IPS-18c (cell line): ENCODE data around the gene ZNF121.
A peak's percentile ranks its signal among the peaks of the same experiment; 100 is the strongest.
"Not testable (repeated sequence)": the region's sequence is repeated elsewhere in the genome, so short reads cannot be mapped to it uniquely, and the experiment has no call there.

Experiments
- H3K4me3 ChIP-seq: 2 replicates; pipeline ENCODE4 v1.7.0; 2013; ENCODE audit warnings: low read depth, mild to moderate bottlenecking, low read length, moderate library complexity; ENCODE audit not compliant: insufficient read depth
- H3K9me3 ChIP-seq: one replicate; pipeline ENCODE4 v1.6.1; 2013; ENCODE audit warnings: mild to moderate bottlenecking, low read length, moderate library complexity; ENCODE audit not compliant: control insufficient read depth, insufficient read depth

Gene ZNF121

GRCh38 chr19:9547870-9548269 lies 36.4 kb downstream of the ZNF121 start:
- peaks cover 16% of the 10 kb centered on the region for H3K9me3 ChIP-seq
- no peak overlapping the region for H3K4me3 ChIP-seq

- H3K4me3 ChIP-seq, H3K9me3 ChIP-seq: not testable (repeated sequence)
Measured at GRCh38 chr19:9541281-9541680, 43.0 kb downstream of the ZNF121 start.

GRCh38 chr19:9539921-9540320 lies 44.4 kb downstream of the ZNF121 start:
- not testable (repeated sequence) for H3K9me3 ChIP-seq

GRCh38 chr19:9539201-9539600 lies 45.1 kb downstream of the ZNF121 start:
- peak overlapping the region; percentile 96; the same call in 1 of the 2 replicates for H3K4me3 ChIP-seq
- not testable (repeated sequence) for H3K9me3 ChIP-seq

More at GRCh38 chr19:9539921-9540320, 44.4 kb downstream of the ZNF121 start:
- H3K4me3 ChIP-seq, result not testable (repeated sequence)

GRCh38 chr19:9538183-9539058 lies 45.9 kb downstream of the ZNF121 start, which contains the start of gene ZNF426:
Gene ZNF426, minus strand, starts transcription at chr19:9538645. Its CDS starts 2,413 bp downstream, at chr19:9536232.
- peaks cover 11% of the 10 kb centered on the region for H3K9me3 ChIP-seq
- H3K4me3 ChIP-seq, result peak within 1 kb of the TSS; percentile 96

GRCh38 chr19:9535934-9536333 lies 48.4 kb downstream of the ZNF121 start:
- no peak overlapping the region for H3K4me3 ChIP-seq
- peaks cover 28% of the 10 kb centered on the region for H3K9me3 ChIP-seq

GRCh38 chr19:9531933-9532332 lies 52.4 kb downstream of the ZNF121 start:
- Histone ChIP-seq H3K9me3 (peaks cover 52% of the 10 kb centered on the region), H3K4me3 (no peak overlapping the region)

GRCh38 chr19:9528757-9529336 lies 55.5 kb downstream of the ZNF121 start:
- Histone ChIP-seq H3K9me3 (peaks cover 59% of the 10 kb centered on the region), H3K4me3 (peak overlapping the region; percentile 17)

GRCh38 chr19:9523885-9524474 lies 60.3 kb downstream of the ZNF121 start:
- Histone ChIP-seq H3K9me3 (peaks cover 37% of the 10 kb centered on the region), H3K4me3 (no peak overlapping the region)
